Smooth muscle cell (in vitro differentiated cells): ENCODE results near the gene GRIN3A. TPM values are rescaled to one million over a fixed set of nuclear protein-coding genes. Genes with fewer than 3 reads are reported as not detected.

Experiments
- DNase-seq: peaks from one replicate; lab custom pipeline; 2025; ENCODE audit not compliant: unreplicated experiment; lab: John Stamatoyannopoulos, UW
- H2AFZ ChIP-seq: fragments of 200-600 bp; sonication (generic); 2 replicates; pipeline ENCODE4 v1.6.0; 2016; ENCODE audit warnings: antibody characterized with exemption, low read depth, mild to moderate bottlenecking
- H3F3A ChIP-seq: fragments of 200-600 bp; sonication (generic); 2 replicates; pipeline ENCODE4 v1.6.0; 2017; ENCODE audit warnings: antibody characterized with exemption, low read depth
- H3K27ac ChIP-seq: fragments of 200-600 bp; sonication (generic); 2 replicates; pipeline ENCODE4 v1.5.1; 2016; ENCODE audit warnings: low read depth, mild to moderate bottlenecking
- H3K27me3 ChIP-seq: fragments of 200-600 bp; sonication (generic); 2 replicates; pipeline ENCODE4 v1.6.1; 2016; ENCODE audit warnings: low read depth, mild to moderate bottlenecking
- H3K36me3 ChIP-seq: fragments of 200-600 bp; sonication (generic); 2 replicates; pipeline ENCODE4 v1.5.1; 2016; ENCODE audit warnings: low read depth
- H3K4me1 ChIP-seq: fragments of 200-600 bp; sonication (generic); 2 replicates; pipeline ENCODE4 v1.5.1; 2016; ENCODE audit warnings: low read depth
- H3K4me2 ChIP-seq: fragments of 200-600 bp; sonication (generic); 2 replicates; pipeline ENCODE4 v1.6.0; 2016; ENCODE audit warnings: mild to moderate bottlenecking
- H3K4me3 ChIP-seq: fragments of 200-600 bp; sonication (generic); 2 replicates; pipeline ENCODE4 v1.5.1; 2016; ENCODE audit warnings: mild to moderate bottlenecking
- H3K79me2 ChIP-seq: fragments of 200-600 bp; sonication (generic); 2 replicates; pipeline ENCODE4 v1.6.0; 2016; ENCODE audit warnings: low read depth, mild to moderate bottlenecking
- H3K9ac ChIP-seq: fragments of 200-600 bp; sonication (generic); 2 replicates; pipeline ENCODE4 v1.6.0; 2016; ENCODE audit warnings: low read depth
- H3K9me3 ChIP-seq: fragments of 200-600 bp; sonication (generic); replicated peaks from 2 replicates; pipeline ENCODE4 v1.5.1; 2016; ENCODE audit warnings: low read depth
- H4K20me1 ChIP-seq: fragments of 200-600 bp; sonication (generic); 2 replicates; pipeline ENCODE4 v1.6.0; 2016; ENCODE audit warnings: low read depth
- WGBS: methylation state at CpG from one replicate; pipeline ENCODE4 v1.1.7; 2016; ENCODE audit warnings: low lambda C conversion rate; 5-methylcytosine and 5-hydroxymethylcytosine counted together
- polyA plus RNA-seq: library from polyadenylated mRNA; unstranded; fragments of >200 nt; fragmentation: Nextera tagmentation; extraction: Ambion mirVana; gene quantifications from 2 replicates; pipeline ENCODE4 v1.2.1, GENCODE V29; 2016
- total RNA-seq: library from RNA; depleted of rRNA; stranded (reverse); fragments of >200 nt; gene quantifications from 2 replicates; pipeline ENCODE4 v1.2.3, GENCODE V29; 2014
- TF ChIP-seq, protein P1 (sequence below): fragments of 200-600 bp; sonication (generic); IDR thresholded peaks from 2 replicates; pipeline ENCODE4 v1.5.1; 2017; ENCODE audit warnings: borderline replicate concordance, mild to moderate bottlenecking, antibody characterized with exemption; ENCODE audit not compliant: insufficient read depth, poor library complexity, severe bottlenecking

The GRIN3A gene
- total and polyA plus RNA-seq, 2 experiments from 2014 or later = 0.07 TPM; not detected in 1

- Histone ChIP-seq H4K20me1 (no peaks in the 10 kb centered on the region), H3K27me3 (no peaks in the 10 kb centered on the region), H3K9me3 (no peaks in the 10 kb centered on the region), H3K79me2 (no peaks in the 10 kb centered on the region), H3K36me3 (no peaks in the 10 kb centered on the region), H3F3A (no peaks in the 10 kb centered on the region), H3K9ac (no peak overlapping the region), H3K27ac (no peak overlapping the region), H3K4me2 (no peak overlapping the region), H2AFZ (no peak overlapping the region), H3K4me3 (no peak overlapping the region), H3K4me1 (no peaks in the 10 kb centered on the region)
- TF ChIP-seq, protein P1, sequence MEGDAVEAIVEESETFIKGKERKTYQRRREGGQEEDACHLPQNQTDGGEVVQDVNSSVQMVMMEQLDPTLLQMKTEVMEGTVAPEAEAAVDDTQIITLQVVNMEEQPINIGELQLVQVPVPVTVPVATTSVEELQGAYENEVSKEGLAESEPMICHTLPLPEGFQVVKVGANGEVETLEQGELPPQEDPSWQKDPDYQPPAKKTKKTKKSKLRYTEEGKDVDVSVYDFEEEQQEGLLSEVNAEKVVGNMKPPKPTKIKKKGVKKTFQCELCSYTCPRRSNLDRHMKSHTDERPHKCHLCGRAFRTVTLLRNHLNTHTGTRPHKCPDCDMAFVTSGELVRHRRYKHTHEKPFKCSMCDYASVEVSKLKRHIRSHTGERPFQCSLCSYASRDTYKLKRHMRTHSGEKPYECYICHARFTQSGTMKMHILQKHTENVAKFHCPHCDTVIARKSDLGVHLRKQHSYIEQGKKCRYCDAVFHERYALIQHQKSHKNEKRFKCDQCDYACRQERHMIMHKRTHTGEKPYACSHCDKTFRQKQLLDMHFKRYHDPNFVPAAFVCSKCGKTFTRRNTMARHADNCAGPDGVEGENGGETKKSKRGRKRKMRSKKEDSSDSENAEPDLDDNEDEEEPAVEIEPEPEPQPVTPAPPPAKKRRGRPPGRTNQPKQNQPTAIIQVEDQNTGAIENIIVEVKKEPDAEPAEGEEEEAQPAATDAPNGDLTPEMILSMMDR = no peak
- DNase-seq = no peak
- 71% methylated on average over 2 of the region's 2 CpGs for WGBS
Measured at GRCh38 chr9:101639785-101640665, 98.4 kb downstream of the GRIN3A start.

- Histone ChIP-seq H3K36me3 (no peaks in the 10 kb centered on the region), H3K4me3 (no peak overlapping the region)
- TF ChIP-seq, protein P1 = no peak
Measured at GRCh38 chr9:101639311-101639710, 99.1 kb downstream of the GRIN3A start.

GRCh38 chr9:101636247-101636646 is 102.2 kb downstream of the GRIN3A start:
- Histone ChIP-seq H3K4me3 (no peak overlapping the region), H2AFZ (no peak overlapping the region), H3K27ac (no peak overlapping the region), H3K27me3 (no peaks in the 10 kb centered on the region), H3K4me1 (no peaks in the 10 kb centered on the region), H3K79me2 (no peaks in the 10 kb centered on the region), H3K9ac (no peak overlapping the region), H4K20me1 (no peaks in the 10 kb centered on the region), H3K4me2 (no peak overlapping the region), H3K9me3 (no peaks in the 10 kb centered on the region), H3K36me3 (no peaks in the 10 kb centered on the region), H3F3A (no peaks in the 10 kb centered on the region)
- TF ChIP-seq, protein P1 = no peak
- DNase-seq = no peak
- 90% methylated on average over 3 of the region's 3 CpGs for WGBS

More at GRCh38 chr9:101639311-101639710, 99.1 kb downstream of the GRIN3A start:
- DNase-seq = no peak
- H3K9ac ChIP-seq = no peak overlapping the region
- WGBS = 100% methylated on average over 1 of the region's 1 CpG
- no peak overlapping the region for H3K4me2 ChIP-seq
- H4K20me1 ChIP-seq = no peaks in the 10 kb centered on the region
- H3K4me1 ChIP-seq = no peaks in the 10 kb centered on the region
- no peaks in the 10 kb centered on the region for H3K79me2 ChIP-seq
- no peaks in the 10 kb centered on the region for H3F3A ChIP-seq
- no peaks in the 10 kb centered on the region for H3K9me3 ChIP-seq
- no peaks in the 10 kb centered on the region for H3K27me3 ChIP-seq
- H3K27ac ChIP-seq = no peak overlapping the region
- H2AFZ ChIP-seq = no peak overlapping the region
